ENCODE data around the gene SLF2.
A peak's percentile ranks its signal among the peaks of the same experiment; 100 is the strongest.

The SLF2 gene, protein sequence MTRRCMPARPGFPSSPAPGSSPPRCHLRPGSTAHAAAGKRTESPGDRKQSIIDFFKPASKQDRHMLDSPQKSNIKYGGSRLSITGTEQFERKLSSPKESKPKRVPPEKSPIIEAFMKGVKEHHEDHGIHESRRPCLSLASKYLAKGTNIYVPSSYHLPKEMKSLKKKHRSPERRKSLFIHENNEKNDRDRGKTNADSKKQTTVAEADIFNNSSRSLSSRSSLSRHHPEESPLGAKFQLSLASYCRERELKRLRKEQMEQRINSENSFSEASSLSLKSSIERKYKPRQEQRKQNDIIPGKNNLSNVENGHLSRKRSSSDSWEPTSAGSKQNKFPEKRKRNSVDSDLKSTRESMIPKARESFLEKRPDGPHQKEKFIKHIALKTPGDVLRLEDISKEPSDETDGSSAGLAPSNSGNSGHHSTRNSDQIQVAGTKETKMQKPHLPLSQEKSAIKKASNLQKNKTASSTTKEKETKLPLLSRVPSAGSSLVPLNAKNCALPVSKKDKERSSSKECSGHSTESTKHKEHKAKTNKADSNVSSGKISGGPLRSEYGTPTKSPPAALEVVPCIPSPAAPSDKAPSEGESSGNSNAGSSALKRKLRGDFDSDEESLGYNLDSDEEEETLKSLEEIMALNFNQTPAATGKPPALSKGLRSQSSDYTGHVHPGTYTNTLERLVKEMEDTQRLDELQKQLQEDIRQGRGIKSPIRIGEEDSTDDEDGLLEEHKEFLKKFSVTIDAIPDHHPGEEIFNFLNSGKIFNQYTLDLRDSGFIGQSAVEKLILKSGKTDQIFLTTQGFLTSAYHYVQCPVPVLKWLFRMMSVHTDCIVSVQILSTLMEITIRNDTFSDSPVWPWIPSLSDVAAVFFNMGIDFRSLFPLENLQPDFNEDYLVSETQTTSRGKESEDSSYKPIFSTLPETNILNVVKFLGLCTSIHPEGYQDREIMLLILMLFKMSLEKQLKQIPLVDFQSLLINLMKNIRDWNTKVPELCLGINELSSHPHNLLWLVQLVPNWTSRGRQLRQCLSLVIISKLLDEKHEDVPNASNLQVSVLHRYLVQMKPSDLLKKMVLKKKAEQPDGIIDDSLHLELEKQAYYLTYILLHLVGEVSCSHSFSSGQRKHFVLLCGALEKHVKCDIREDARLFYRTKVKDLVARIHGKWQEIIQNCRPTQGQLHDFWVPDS

DNA sequence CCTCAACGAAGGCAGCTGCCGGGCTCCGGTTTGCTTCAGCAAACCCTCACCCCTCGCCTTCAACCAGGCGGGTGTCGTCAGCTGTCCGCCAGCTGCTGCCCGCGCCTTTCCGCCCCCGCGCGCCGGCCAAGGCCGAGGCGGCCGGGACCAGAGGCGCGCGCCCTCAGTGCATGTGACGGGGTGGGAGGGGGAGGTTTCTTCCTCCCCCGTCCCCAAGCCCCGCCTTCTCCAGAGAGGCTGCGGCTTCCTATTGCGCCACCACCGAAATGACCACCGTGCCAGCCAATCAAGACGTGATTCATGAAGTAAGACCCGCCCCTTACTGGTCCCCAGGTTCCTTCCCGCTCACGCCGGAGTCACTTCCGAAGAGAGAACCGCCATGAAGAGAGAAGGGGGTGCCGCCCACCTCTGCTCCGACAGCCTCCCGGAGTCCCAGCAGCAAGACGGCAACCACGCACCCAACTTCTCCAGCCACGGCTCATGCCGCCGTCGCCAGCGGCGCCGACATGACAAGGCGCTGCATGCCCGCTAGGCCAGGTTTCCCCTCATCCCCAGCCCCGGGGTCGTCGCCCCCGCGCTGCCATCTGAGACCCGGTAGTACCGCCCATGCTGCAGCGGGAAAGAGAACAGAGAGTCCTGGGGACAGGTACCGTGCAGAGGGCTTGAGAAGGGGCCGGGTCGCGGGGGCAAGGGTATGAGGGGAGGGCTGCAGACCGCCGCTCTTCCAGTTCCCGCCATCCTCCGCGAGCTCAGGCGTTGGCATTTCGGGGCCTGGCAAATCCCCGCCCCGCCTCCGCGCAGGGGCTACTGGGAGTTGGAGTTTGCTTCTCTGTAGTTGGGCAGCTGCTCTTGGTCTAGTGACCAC is at the start of gene SLF2:
TSS of gene SLF2 (plus strand) at position 359 of the 865 bp plus-strand sequence. CDS start at position 507, 148 bp downstream.
- peak; percentile 94 to 97 for DNase-seq

DNA sequence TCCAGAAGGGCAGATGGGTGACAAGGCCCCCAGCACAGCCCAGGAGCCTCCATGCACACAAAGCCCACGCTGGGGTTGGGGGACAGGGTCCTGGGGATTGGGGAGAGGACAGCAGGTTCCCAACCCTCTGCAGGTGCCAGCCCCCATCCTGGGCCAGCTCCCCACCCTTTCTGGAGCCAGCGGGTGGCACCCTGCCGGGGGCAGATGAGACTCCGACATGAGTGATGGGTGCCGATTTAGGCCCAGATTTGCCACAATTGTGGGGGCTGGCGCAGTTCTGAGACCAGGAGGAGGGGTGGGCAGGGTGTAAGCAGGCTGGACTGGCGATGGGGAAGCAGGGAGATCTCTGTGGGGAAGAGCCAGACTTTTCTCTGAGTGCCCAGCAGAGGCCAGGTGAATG is 49.3 kb upstream of the SLF2 start:
- no peak for DNase-seq

DNA sequence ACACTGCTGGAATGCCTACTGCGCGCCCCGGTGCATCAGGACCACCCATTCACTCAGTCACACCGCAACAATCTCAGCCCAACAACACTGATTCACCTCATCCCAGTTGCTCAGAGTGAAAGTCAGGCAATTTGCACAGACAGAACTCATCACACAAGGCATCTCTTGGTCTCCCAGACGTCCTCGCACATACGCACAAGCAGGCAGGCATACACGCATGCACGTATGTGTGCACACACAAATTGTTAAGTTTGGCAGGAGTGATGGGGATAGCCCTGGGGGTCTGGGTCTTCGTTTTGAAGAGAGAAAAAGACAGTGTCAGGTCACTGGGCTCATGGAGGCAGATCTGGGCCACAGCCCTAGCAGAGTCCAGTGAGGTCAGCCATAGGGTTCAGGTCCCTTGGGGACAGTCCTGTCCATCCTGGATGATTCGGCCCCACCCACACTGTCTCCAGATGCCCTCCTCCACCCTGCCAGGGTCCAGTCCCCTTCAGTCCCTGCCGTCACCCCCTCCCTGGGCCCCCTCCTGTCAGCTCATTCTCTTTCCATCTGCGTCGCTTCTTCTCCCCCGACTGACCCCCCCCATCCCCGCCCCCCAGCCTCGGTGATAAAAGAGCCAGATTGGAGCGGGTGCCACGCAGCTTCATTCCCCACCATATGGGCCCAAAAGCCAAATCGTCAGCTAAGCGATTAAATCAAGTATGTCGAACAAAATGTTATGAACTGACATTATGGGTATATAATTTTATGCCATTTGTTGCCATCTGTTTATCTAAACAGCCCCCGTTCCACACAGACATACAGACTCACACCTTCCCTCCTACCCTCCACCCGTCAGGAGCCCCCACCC is 48.5 kb upstream of the SLF2 start:
- DNase-seq = no peak

DNA sequence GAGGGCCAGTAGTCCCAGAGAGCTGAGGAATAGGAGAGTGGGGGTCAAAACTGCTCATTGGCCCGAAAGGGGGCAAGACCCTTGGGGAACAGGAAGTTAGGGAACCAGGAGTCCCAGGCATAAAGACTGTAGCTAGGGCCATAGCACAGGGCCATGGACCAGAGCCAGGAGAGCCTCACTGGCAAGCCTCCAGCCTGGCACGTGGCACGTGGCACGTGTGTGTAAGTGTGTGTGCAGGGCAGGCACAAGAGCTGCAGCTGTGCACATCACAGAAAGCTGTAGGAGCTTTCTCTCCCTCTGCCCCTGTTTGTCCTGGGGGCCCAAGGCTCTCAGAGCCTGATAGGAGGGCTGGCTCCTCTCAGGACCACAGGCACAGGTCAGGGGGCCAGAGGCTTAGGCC is 47.8 kb upstream of the SLF2 start:
- no peak for DNase-seq

DNA sequence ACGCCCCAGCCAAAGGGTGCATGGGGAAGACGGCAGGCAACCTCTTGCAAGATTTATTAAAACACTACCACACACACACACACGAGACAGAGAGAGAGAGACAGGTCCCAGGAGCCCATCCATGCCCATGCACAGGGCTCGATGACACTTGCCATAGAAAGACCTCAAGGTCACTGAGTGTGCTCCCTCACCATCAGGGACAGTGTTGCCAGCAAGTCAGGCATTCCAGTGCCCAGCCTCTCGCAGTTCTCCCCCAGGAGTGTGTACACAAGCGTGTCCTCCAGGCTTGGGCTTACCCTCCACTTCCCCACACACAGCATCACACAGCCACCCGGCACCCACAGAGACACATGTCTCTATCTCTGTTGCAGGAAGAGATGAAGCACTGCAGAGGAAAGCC is 46.8 kb upstream of the SLF2 start:
- no peak for DNase-seq

DNA sequence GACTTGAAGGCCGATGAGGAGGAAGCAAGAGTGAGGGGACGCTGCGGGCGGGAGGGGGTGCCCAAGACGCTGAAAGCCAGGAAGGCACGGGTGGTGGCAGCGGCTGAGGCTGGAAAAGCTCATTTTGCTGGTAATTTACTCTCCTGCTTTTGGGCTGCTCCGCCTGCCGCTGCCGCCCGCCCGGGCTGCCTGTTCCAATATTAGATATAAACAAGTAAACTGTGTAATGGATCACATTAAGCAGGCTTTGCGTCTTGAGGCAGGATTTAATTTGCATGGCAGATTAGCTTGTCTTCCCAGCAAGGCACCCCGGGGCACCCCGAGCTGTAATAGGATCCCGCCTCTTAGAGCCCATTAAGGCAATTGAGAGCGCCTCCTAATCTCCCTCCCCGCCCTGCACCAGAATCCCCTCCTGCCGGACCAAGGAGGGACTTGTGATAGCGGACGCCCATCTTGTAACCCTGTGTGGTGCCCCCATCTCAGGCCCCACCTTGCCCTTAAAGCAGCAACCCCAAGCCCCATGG is 46.1 kb upstream of the SLF2 start:
- no peak for DNase-seq

DNA sequence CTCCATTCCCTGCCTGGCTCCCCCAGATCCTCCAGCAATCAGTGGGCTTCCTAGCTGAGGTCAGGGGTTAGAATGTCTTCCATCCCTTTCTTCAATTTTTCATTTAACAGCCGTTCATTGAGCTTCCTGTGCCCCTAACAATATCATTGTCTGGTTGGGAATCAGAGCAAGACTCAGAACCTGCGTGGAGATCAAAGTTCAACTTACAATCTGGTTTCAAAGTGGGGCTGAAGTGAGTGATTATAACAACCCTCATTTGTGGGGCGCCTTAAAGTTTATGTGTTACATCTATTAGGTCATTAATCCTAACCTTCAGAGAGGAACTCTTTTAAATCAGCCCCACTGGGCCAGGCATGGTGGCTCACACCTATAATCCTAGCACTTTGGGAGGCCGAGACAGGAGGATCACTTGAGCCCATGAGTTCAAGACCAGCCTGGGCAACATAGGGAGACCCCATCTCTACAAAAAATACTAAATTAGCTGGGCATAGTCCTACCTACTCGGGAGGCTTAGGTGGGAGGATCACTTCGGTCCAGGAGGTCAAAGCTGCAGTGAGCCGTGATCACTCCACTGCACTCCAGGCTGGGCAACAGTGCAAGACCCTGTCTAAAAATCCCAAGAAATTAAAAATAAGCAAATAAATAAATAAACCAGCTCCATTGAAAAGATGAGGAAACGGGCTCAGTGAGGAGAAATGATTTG is 45.4 kb upstream of the SLF2 start:
- DNase-seq = no peak

DNA sequence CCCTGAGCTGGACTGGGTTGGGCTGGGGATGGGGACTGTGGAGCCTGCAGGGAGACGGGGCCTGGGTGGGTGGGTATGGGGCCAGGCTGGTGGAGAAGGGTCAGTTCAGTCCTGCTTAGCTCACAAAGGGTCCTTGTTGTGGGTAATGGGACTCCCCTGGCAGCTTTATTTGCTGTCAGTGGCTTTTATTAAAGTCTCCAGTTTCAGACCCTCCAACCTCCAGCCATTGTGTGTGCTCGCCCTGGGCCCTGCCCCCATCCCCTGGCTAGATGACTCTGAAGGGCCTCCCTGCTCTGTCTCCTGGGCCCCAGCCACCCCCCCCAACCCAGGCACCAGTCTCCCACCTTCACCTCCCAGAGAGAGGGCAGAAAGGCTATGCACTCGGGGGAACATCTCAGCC is 44.4 kb upstream of the SLF2 start:
- DNase-seq = no peak

DNA sequence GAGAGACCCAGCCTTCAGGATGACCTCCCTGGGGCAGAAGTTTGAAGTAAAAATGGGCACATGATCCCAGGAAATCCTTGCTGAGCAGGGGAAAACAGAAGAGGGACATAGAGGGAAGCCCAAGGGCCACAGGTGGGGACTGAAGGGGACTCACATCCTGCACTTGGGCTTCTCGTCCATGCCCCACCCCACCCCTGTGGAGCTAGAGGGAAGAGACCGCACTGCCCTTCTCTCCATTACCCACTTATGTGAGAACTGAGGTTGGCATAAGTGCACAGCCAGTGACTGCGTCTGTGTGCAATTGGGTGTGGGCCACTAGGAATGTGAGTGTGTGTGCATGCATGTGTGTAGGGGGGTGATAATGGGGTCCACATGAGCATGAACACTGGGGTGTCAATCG is 43.4 kb upstream of the SLF2 start:
- DNase-seq = no peak

DNA sequence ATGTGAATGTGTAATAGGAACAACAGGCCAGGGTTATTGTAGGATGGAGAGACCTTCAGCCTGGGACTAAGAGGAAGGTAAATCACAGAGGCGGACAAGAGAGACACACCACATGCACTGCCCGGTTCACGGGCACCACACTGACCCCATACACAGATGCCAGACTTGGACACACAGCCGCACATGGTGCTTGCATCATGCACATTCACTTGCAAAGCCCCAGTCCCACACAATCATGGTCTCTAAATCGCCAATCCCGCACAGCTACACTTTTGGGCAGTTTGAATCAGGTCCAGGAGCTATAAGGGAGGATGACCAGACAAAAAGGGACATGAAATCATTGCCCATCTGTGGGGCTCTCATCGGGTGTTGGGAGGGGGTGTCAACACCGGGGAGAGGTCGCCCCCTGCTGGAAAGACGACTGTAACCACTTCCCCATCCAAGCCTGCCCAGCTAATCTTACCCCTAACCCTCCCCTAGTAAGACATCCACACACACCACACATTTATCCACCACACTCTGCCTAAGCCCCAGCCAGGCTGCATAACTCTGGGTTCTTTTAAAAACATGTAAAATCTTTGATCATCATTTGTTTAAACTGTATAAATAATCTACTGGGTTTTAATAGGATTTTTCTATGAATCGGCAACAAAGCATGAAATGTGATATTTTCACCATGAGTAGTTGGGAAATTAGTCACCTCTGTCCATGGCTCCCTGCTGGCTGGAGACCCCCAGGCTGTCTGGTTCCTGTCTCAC is 40.5 kb upstream of the SLF2 start:
- DNase-seq = peak; percentile 12 to 78

DNA sequence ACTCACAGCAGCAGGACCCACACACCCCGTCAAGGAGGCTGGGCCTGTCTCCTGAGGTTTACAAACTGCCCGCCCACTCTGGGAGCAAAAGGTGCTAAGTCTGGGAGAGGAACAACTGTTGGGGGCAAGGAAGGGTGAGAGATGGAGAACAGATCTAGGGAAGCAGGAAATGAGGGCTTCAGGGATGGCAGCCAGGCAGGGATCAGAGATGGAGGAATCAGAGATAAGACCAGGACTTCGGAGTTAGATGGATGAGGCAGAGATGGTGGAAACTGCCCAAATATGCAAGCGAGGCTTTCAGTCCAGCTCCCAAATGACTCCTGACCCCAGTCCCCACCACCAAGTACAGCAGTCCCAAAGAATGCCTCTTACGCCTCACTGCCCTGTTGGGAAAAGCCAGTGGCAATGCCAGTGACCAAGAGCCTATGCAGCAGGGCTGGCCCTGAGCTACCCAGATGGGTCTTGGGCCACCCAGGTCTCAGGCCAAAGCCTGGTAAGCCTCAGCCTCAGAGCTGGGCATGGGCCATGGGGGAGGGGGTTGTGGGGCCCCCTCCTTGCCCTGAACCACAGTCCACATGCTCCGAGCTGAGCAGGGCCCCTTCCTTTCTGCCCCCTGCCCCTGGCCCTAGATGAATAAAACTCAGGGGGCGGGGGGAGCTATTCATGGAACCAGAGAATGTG is 39.5 kb upstream of the SLF2 start:
- no peak for DNase-seq

DNA sequence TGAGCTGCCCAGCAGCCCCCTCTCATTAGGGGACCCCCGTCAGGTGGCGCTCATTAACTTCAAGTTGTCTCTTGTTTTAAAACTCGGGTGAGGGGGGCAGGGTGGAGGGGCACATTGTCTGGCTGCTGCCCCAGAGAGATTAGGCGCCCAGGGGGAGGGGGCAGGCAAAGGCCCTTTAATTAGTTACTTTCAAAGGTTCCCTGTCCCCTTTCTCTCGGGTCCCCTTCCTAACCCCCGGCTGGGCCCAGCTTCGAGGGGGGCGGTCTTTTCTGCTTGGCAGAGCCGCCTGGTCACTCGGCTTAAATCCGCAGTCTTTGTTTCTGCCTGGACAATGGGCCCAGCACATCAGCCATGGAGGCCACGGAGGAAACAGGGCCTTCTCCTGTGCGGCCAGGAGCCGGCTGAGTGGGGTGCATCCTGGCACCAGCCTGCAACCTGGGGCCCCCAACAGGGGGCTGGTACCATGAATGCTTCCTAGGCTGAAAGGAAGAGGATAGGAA is 38.9 kb upstream of the SLF2 start:
- DNase-seq = no peak

DNA sequence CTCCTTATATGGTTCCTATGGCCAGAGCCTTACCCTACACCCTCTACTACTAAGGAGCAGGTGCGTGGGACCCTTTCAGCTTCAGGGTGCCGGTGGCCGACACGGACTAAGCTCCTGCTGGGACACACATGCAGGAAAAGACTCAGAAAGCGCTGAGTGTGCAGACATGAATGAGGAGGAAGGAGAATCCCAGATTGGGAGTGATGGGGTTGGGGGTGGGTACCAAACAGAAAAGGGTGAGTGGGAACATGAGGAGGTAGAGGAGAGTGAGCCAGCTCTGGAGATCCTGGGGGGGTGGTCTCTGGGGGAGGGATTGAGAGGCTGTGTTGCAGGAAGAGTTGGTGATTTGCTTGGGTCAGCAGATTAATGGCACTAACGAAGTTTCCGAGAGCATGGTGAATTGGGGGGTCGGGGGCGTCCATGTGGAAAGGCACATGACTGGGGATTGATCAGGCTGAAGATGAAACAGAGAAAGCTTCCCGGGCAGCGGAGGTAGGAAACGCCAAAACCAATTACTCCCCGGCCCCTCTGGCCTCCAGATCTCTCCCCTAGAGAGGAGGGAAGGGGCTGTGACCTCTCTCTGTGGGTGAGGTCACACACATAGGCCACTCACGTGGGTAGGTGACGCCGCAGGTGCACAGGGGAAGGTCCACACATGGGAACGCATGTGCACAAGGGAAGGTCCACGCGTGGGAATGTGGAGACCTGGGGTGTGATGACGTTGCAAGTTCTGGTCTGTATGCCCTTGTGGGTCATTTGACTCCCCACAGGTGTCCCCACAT is 37.9 kb upstream of the SLF2 start:
- DNase-seq = no peak

DNA sequence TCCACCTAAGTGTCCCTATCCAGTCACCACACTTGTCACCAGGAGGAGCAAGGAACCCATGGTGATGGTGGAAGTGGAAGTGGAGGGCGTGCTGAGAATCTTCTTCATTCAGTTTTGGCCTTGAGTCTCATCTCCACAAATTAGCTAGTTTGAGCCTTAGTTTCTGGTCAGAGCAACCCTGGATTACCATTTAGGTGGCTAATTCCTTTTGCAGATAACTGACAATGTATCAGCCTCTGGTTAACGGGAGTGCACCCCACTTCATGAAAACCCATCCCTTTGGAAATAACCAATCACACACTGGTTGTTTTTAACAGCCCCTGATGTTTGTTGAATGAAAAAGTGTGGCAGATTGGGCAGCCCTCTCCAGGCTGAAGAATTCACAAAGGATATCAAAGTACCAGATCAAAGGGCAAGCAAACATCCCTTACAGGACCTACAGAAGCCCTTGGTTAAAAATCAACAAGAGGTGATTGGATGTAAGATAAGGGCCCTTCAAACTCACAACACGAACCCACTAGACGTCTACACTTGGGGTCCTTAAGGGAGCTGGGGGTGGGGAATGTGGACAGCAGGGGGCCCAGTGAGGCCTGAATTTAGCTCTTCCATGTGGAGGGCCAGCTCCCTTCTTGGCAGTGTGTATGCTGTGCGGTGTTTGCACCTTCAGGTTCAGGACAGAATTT is 37.1 kb upstream of the SLF2 start:
- DNase-seq = no peak

DNA sequence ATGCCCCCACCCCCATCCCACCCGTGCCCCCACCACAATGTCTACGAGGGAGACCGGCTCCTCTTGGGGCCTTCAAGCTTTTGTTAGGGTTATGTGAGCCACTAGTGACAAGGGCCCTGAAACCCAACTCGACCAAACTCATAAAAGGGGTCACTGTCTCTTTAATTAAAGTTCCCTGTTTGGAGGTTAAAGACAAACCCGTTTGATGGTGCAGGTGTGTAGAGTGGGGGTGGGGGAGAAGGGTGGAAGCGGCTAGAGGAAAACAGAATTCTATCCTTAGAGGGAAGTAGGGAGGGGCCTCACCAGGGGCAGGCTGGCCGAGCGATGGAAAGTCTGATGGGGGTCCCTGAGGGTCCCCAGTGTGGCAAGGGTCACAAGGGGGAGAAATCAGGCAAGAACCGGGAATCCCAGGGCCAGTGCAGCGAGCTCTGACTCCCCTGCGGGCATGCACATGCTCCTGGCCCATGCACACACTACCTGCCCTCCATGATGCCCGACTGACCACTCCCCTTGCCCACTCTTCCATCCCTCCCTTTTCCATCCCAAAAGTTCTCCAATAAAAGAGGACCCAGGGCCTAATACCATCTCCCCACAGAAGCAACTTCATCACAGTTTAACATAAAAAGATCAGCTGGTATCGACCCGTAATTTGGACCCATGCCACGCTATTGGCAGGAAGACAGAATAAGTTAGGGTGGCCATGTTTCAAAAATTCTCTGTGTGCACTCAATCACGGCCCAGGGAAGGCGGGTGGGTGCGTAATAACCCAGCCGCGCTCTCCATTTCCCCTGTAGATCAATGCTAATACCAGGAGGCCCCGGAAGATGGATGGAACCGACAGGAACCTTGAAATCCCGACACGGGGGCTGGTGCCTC is 35.9 kb upstream of the SLF2 start:
- DNase-seq = peak in 1 of 2 experiments; percentile 58

DNA sequence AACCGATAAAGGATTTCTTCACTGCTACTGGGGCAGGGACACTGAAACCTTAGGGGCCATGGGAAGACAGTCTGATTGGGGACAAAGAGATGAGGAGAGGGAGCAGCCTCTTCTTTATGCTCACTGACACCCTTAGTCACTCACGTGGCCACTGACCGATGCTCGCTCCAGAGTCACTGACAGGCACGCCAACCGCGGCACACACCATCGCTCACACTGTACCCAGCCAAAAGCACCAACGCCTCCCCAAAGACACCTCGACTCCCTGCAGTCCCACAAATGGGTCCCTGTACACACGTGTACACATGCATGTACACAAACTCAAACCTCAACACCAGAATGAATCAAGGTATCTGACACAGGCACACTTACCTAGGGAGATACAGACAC is 35.3 kb upstream of the SLF2 start:
- DNase-seq = no peak

Data from NCI-H526 (cell line).